Measurements from ENCODE around the gene COL4A1.
A peak's percentile ranks its signal among the peaks of the same experiment; 100 is the strongest.

- peak in 1 of 3 donors; percentile 17 for TF ChIP-seq POLR2AphosphoS5 (IDR thresholded peaks at IDR 0.05)
- no peak for TF ChIP-seq CTCF (IDR thresholded peaks at IDR 0.05)
Measured at GRCh38 chr13:110263888-110264287, 43.1 kb downstream of the COL4A1 start.
